Spleen (tissue), 7 donors: Measurements from ENCODE around the gene ADPRS.

ENCODE experiments used
- CTCF ChIP-seq, 11 experiments: fragments of 200-600 bp in 7 of 11; fragments of 450-650 bp in 4 of 11; sonication (generic) in 4 of 11; IDR thresholded peaks in 8 of 11; conservative IDR thresholded peaks in 3 of 11; 1 replicate in 7 of 11; 2 replicates in 4 of 11; pipeline versions ENCODE4 v1.4.0 to v1.8.0; 2016 to 2021; ENCODE audit warnings: antibody characterized with exemption in 11 of 11, inconsistent platforms in 4 of 11, mild to moderate bottlenecking in 1 of 11
- POLR2AphosphoS5 ChIP-seq, 3 donors: sonication (generic); formaldehyde crosslinking; IDR thresholded peaks; one replicate each; pipeline ENCODE4 v1.5.1; 2017; ENCODE audit warnings: antibody characterized with exemption in 3 of 3
- donor health status: DM: no; HTN: no; CAD: no; lungs with moderate emphysema.
- donor health status: DM: no; HTN: no; CAD: no.
- donor health status: DM: no; HTN: no; CAD: no.

- TF ChIP-seq CTCF (IDR thresholded peaks at IDR 0.05 in 8 of 11, conservative IDR thresholded peaks at IDR 0.05 in 3 of 11) (no peak), POLR2AphosphoS5 (IDR thresholded peaks at IDR 0.05) (no peak)
Observed at GRCh38 chr1:36062315-36062714, 26.4 kb upstream of the ADPRS start.
